HUES64 (cell line): ENCODE data around the gene FNDC3A.
"Not testable (repeated sequence)": the region's sequence is repeated elsewhere in the genome, so short reads cannot be mapped to it uniquely, and the experiment has no call there.

Experiments
- H3K27ac ChIP-seq: 2 replicates; pipeline ENCODE4 v1.7.0; 2013; ENCODE audit warnings: low read depth, low read length, inconsistent platforms
- H3K27me3 ChIP-seq: 2 replicates; pipeline ENCODE4 v1.6.1; 2013; ENCODE audit warnings: mild to moderate bottlenecking, low read length; ENCODE audit not compliant: insufficient read depth
- H3K36me3 ChIP-seq: 2 replicates; pipeline ENCODE4 v1.6.1; 2013; ENCODE audit warnings: mild to moderate bottlenecking, low read length; ENCODE audit not compliant: insufficient read depth
- H3K4me1 ChIP-seq: 2 replicates; pipeline ENCODE4 v1.6.1; 2013; ENCODE audit warnings: mild to moderate bottlenecking, low read length, moderate library complexity; ENCODE audit not compliant: insufficient read depth
- H3K4me3 ChIP-seq: 2 replicates; pipeline ENCODE4 v1.5.1; 2013; ENCODE audit warnings: mild to moderate bottlenecking, low read length, moderate library complexity
- H3K9ac ChIP-seq: 2 replicates; pipeline ENCODE4 v1.6.1; 2013; ENCODE audit warnings: mild to moderate bottlenecking, low read depth, low read length
- H3K9me3 ChIP-seq: 2 replicates; pipeline ENCODE4 v1.6.1; 2013; ENCODE audit warnings: low read depth, low read length; ENCODE audit not compliant: insufficient read depth
- WGBS: fragments of 150-250, 120-280 bp; methylation state at CpG from one replicate; pipeline ENCODE4 v1.1.7; 2013; ENCODE audit warnings: missing lambda C conversion rate; 5-methylcytosine and 5-hydroxymethylcytosine counted together

Gene FNDC3A

GRCh38 chr13:49163162-49163561, 187.4 kb downstream of the FNDC3A start:
- H3K4me1 ChIP-seq, H3K27me3 ChIP-seq, H3K4me3 ChIP-seq, H3K27ac ChIP-seq, H3K9ac ChIP-seq: not testable (repeated sequence)
- peaks cover 26% of the 10 kb centered on the region for H3K9me3 ChIP-seq
- H3K36me3 ChIP-seq = peaks cover 40% of the 10 kb centered on the region
- 96% methylated on average over 8 of the region's 8 CpGs for WGBS

DNA sequence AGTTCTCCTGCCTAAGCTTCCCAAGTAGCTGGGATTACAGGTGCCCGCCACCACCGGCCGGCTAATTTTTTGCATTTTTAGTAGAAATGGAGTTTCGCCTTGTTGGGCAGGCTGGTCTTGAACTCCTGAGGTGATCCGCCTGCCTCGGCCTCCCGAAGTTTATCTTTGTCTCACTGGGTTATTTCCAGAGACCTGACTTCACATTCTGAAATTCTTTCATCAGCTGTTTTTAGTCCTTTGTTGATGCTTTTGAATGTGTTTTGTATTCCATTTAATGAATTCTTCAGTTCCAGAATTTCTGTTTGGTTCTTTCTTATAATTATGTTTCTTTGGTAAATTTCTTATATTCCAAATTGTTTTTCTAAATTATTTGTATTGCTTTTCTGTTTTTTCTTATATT, 189.0 kb downstream of the FNDC3A start:
- H3K36me3 ChIP-seq = peaks cover 54% of the 10 kb centered on the region
- H3K4me3 ChIP-seq = no peak overlapping the region
- H3K27ac ChIP-seq = no peak overlapping the region
- WGBS = 95% methylated on average over 7 of the region's 7 CpGs
- no peaks in the 10 kb centered on the region for H3K4me1 ChIP-seq
- H3K9ac ChIP-seq = no peak overlapping the region
- peaks cover 26% of the 10 kb centered on the region for H3K9me3 ChIP-seq
- no peaks in the 10 kb centered on the region for H3K27me3 ChIP-seq

GRCh38 chr13:49165798-49166752, 190.4 kb downstream of the FNDC3A start:
- Histone ChIP-seq H3K27me3 (no peaks in the 10 kb centered on the region), H3K36me3 (peaks cover 68% of the 10 kb centered on the region)

GRCh38 chr13:49171359-49171758, 195.6 kb downstream of the FNDC3A start:
- Histone ChIP-seq H3K4me3 (no peak overlapping the region), H3K4me1 (no peaks in the 10 kb centered on the region), H3K9ac (no peak overlapping the region), H3K36me3 (peaks cover 88% of the 10 kb centered on the region), H3K9me3 (no peaks in the 10 kb centered on the region), H3K27me3 (no peaks in the 10 kb centered on the region), H3K27ac (no peak overlapping the region)

More at GRCh38 chr13:49165798-49166752, 190.4 kb downstream of the FNDC3A start:
- no peak overlapping the region for H3K9ac ChIP-seq
- H3K9me3 ChIP-seq = peaks cover 26% of the 10 kb centered on the region
- WGBS = 96% methylated on average over 5 of the region's 5 CpGs
- H3K4me3 ChIP-seq = no peak overlapping the region
- no peaks in the 10 kb centered on the region for H3K4me1 ChIP-seq
- no peak overlapping the region for H3K27ac ChIP-seq

DNA sequence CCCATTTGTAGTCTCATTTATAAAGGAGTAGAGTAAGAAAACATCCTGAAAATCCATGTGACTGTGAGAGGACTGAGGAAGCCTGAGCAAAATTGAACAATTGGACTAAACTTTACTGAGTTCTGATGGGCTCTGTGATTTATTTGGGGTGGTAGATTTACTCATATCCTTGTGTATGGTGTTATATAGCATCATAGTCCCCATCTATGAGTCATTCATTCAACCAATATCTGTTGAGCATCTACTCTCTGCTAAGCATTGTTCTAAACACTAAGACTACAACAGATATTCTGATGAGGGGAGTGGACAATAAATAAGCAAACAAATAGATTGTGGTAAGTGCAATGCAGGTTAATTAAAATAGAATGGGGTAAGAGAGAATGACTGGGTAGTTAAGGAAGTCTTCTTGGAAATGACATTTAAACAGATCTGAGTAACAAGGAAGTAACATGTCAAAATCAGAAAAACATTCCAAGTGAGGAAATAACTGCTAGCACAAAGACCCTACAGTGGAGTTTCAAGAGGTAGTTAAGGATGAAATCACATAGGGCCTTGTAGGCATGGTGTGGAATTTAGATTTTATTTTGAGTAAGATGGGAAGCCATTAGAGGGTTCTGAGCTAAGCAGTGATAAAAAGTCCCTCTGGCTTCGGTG, 208.1 kb downstream of the FNDC3A start:
- peaks cover 74% of the 10 kb centered on the region for H3K36me3 ChIP-seq
- H3K4me1 ChIP-seq = peaks cover 24% of the 10 kb centered on the region; the same call in 1 of the 2 replicates
- peak overlapping the region; percentile 5; the same call in 1 of the 2 replicates for H3K27ac ChIP-seq
- H3K9ac ChIP-seq = no peak overlapping the region
- 82% methylated on average over 1 of the region's 1 CpG for WGBS
- no peaks in the 10 kb centered on the region for H3K9me3 ChIP-seq
- H3K27me3 ChIP-seq = no peaks in the 10 kb centered on the region
- H3K4me3 ChIP-seq = no peak overlapping the region

DNA sequence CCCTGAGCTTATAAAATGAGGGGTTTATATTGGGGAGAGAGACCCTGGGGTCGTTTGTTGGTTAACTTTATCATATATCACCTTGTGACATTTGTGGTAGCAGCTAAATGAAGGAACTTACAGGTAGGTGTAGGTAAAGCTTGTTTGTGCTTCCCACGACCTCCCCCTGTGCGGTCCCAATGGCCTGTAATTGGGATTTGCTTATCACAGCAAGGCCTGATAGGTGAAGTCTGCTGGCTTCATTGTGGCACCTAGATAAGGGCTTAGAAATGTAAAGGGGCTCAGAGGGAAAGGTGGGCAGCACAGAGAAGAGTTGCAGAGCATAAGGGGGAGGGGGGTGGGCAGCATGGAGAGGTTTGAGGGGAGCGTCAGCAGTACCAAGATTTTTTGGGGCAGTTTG, 208.9 kb downstream of the FNDC3A start:
- WGBS = 53% methylated on average over 4 of the region's 4 CpGs
- H3K9ac ChIP-seq = no peak overlapping the region
- H3K36me3 ChIP-seq = peaks cover 72% of the 10 kb centered on the region
- no peaks in the 10 kb centered on the region for H3K27me3 ChIP-seq
- peaks cover 24% of the 10 kb centered on the region; the same call in 1 of the 2 replicates for H3K4me1 ChIP-seq
- H3K9me3 ChIP-seq = no peaks in the 10 kb centered on the region
- H3K4me3 ChIP-seq = no peak overlapping the region
- H3K27ac ChIP-seq = peak overlapping the region; percentile 37; the same call in 1 of the 2 replicates

DNA sequence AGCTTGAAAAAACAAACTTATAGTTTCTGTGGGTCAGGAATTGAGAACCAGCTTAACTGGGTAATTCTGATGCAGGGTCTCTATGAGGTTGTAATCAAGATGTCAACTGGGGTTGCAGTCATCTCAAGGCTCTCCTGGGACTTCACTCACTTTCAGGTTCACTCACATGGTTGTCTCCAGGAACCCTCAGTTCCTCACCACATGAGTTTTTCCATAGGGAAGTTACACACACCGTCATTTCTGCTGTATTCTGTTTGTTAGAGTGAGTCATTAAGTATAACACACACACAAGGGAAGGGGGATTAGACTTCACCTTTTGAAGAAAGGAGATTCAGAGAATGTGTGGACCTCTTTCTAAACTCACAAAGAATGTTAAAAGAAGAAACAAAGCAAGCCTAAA, 209.6 kb downstream of the FNDC3A start:
- no CpG with 5 or more reads among the region's 1 CpG for WGBS
- Histone ChIP-seq H3K9me3 (no peaks in the 10 kb centered on the region), H3K4me1 (peaks cover 24% of the 10 kb centered on the region; the same call in 1 of the 2 replicates), H3K9ac (no peak overlapping the region), H3K27ac (peak overlapping the region; percentile 37; the same call in 1 of the 2 replicates), H3K36me3 (peaks cover 70% of the 10 kb centered on the region), H3K4me3 (no peak overlapping the region), H3K27me3 (no peaks in the 10 kb centered on the region)

GRCh38 chr13:49190901-49191300, 215.2 kb downstream of the FNDC3A start:
- no peak overlapping the region for H3K9ac ChIP-seq
- H3K27me3 ChIP-seq = no peaks in the 10 kb centered on the region
- no peaks in the 10 kb centered on the region for H3K4me1 ChIP-seq
- H3K9me3 ChIP-seq = no peaks in the 10 kb centered on the region
- H3K27ac ChIP-seq = no peak overlapping the region
- H3K36me3 ChIP-seq = peaks cover 79% of the 10 kb centered on the region
- no peak overlapping the region for H3K4me3 ChIP-seq
- 90% methylated on average over 2 of the region's 2 CpGs for WGBS

DNA sequence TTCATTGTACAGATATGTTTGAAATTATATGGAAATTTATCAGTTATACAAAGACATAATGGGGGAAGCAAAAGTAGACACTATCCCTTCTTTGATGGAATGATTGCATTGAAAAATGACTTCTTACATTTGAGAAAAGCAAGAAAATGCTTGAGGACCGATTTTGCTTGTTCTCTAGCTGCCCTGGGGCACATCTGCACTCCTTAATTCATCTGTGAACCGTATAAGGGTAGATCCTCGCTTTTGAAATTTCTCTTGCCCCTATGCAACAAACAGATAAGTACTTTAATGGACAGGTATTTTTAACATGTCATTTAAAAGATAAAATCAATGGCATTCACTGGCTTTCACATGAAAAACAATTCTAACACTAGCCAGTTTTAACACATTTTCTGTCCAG, 230.9 kb downstream of the FNDC3A start:
- H3K36me3 ChIP-seq = peaks cover 88% of the 10 kb centered on the region
- no peak overlapping the region for H3K27ac ChIP-seq
- no peaks in the 10 kb centered on the region for H3K4me1 ChIP-seq
- WGBS = 90% methylated on average over 3 of the region's 3 CpGs
- no peaks in the 10 kb centered on the region for H3K27me3 ChIP-seq
- no peak overlapping the region for H3K9ac ChIP-seq
- no peak overlapping the region for H3K4me3 ChIP-seq
- no peaks in the 10 kb centered on the region for H3K9me3 ChIP-seq

GRCh38 chr13:49208619-49209018, 232.9 kb downstream of the FNDC3A start:
- Histone ChIP-seq H3K27me3 (no peaks in the 10 kb centered on the region), H3K36me3 (peaks cover 68% of the 10 kb centered on the region), H3K4me3 (no peak overlapping the region), H3K9me3 (no peaks in the 10 kb centered on the region), H3K9ac (no peak overlapping the region), H3K27ac (no peak overlapping the region), H3K4me1 (no peaks in the 10 kb centered on the region)
- WGBS = 97% methylated on average over 4 of the region's 4 CpGs

- WGBS = 100% methylated on average over 1 of the region's 1 CpG
- H3K9ac ChIP-seq = no peak overlapping the region
- no peak overlapping the region for H3K4me3 ChIP-seq
- H3K36me3 ChIP-seq = peaks cover 53% of the 10 kb centered on the region
- H3K27ac ChIP-seq = no peak overlapping the region
- H3K9me3 ChIP-seq = no peaks in the 10 kb centered on the region
- H3K27me3 ChIP-seq = no peaks in the 10 kb centered on the region
- peaks cover 10% of the 10 kb centered on the region for H3K4me1 ChIP-seq
Measured at GRCh38 chr13:49210114-49210513, 234.4 kb downstream of the FNDC3A start.
